ENCODE measurements around the gene HPSE2. TPM values are rescaled to one million over a fixed set of nuclear protein-coding genes. Genes with fewer than 3 reads are reported as not detected.
"Not testable (repeated sequence)": the region's sequence is repeated elsewhere in the genome, so short reads cannot be mapped to it uniquely, and the experiment has no call there.

The HPSE2 gene
- total RNA-seq, 1 donor from 2014 or later, result not detected

DNA sequence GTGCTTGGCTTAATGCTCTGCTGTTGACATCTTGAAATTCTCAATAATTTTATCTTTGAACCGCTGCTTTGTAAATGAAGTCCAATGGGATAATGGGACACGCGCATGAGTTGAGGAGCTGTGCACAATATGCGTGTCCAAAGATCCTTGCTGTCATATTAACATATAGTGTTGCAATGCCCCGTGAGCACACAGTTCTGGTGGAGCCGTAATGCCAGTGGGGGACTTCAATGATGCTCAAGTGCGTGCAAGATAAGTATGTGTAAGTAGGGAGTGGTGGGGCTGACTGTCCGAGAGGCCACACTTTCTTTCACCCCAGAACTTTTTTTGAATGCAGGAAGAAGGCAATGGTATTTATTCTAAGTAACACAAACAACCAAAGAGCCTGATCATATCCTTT lies 711.5 kb downstream of the HPSE2 start:
- no peak for DNase-seq (ENCODE audit: extremely low read depth, low read depth, low spot score)

DNA sequence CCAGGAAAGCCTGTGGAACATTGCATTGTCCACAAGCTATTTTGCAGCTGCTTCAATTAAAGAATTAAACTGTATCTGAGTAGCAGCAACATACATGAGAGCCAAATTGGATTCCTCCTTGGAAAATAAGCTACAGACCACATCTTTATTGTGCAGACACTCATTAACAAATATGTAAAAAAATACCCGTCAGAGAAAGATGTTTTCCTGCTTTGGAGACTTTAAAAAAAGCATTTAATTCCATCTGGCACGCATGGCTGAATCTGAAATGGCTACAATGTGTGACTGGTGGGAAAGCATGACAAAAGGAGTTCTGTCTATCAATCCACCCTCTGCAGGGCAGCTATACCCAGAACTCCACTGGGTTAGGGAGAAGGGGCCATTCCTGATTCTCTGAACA lies 715.8 kb downstream of the HPSE2 start:
- DNase-seq (ENCODE audit: extremely low read depth, low read depth, low spot score), result no peak

DNA sequence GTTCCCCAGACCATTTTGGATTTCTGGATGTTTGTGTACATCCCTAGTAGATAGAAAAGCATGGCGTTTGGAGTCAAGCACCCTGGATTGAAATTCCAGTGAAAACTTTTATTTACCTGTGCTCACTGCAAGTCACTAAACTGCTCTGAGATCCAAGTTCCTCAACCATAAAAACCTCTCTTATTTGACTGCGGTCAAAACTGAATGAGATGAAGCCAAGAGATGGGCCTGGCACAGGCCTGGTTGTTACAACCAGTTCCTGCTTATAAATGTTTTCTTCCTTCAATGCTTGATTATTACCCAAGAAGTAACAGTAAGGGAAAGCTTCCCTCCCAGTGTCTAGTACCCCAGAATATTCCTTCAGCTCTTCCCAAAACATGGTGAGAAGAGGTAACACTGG lies 718.0 kb downstream of the HPSE2 start:
- no peak for DNase-seq (ENCODE audit: extremely low read depth, low read depth, low spot score)

DNA sequence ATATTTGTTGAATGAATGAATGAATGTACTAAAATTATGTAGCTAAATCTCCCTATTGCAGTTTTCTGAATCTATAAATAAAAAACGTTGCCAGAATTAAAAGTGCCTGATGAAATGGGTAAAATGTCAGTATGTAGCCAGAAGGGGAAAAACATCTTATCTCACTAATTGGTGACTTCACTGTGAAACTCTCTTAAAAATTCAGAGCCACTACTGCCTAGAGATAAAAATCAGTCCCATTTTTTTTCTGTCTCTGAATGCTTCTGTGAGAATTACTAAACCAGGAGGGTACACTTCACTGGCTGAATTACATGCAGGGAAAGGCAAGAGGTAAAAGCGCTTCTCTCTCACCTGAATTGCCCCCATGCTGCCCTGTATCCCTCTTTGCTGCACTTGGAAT lies 719.3 kb downstream of the HPSE2 start:
- no peak for DNase-seq (ENCODE audit: extremely low read depth, low read depth, low spot score)

DNA sequence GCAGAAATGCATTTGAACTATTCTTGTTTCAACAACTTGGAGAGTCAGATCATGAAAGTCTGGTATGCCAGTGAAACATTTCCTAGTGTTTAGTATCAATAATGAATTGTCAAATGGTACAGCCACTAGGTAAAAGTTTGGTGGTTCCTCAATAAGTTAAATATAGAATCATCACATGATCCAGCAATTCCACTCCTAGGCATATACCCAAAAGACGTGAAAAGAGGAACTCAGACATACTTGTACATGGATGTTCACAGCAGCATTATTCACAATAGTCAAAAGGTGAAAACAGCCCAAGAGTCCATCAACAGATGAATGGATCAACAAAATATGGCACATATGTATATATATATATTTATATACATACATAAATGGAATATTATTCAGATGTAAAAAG lies 721.9 kb downstream of the HPSE2 start:
- DNase-seq (ENCODE audit: extremely low read depth, low read depth, low spot score), result no peak

DNA sequence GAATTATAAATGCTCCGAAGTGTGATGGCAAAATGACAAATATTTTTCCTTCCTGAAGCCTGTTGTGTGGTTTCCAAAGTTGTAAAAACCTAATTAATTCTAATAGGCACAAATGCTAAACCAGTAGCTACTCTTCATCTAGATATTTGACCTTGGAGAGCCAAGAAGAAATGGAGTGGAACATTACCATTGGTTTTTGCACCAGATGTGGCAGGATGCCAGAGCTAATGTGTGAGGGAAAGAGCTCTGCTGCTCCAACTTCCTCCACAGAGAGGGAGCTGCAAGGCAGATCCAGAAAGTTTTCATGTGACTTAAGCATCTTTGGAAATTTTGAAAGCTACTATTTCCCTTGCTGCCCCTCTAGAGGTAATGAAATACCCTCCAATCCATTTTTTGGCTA lies 723.8 kb downstream of the HPSE2 start:
- DNase-seq (ENCODE audit: extremely low read depth, low read depth, low spot score), result no peak

DNA sequence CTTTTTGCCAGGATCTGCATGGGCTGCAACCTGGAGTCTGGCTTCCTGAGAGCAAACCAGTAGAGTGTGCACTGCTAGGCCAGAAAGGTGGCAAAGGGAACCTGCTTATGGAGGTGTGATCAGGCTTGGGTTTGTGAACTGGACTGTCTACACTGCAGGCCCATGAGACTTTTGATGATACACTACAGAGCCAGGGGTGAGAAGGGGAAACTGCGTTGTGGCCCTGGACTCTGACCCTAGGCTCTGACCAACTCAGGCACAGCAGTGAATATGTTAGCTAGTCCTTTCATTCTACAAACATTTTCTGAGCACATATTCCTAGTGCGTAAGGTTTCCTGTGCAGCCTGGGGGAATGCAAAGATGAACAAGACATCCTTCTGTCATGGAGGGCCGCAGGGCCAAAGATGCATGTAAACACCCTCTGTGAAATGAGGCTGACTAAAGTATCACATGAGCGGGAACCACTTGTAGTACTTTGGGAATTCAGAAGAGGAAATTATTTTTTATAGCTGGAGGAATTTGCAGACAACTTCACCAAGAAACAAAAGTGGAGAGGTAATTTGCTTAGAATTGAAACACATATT lies 725.1 kb downstream of the HPSE2 start:
- DNase-seq (ENCODE audit: extremely low read depth, low read depth, low spot score), result no peak

DNA sequence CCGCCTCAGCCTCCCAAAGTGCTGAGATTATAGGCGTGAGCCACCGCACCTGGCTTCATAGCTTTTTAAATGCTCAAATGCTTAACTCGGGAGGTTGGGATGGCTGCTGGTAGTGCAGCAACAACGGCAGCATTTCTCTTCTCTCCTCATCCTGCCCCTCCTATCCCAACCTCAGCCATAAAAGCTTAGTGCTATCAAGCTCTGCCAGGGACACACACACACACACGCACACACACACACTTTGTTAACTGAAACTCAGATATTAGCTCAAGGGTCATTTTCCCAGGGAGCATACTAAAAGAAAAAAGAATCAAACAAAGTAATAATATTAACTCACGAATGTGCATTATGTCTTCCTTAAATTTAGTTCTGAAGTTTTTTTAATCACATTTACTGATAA lies 725.9 kb downstream of the HPSE2 start:
- DNase-seq (ENCODE audit: extremely low read depth, low read depth, low spot score), result no peak

DNA sequence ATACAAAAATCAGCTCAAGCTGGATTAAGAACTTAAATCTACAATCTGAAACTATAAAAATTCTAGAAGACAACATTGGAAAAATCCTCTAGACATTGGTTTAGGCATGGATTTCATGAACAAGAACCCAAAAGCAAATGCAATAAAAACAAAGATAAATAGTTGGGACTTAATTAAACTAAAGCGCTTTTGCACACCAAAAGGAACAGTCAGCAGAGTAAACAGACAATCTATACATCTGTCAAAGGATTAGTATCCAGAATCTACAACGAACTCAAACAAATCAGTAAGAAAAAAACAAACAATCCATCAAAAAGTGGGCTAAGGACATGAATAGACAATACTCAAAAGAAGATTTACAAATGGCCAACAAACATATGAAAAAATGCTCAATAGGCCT lies 733.1 kb downstream of the HPSE2 start:
- DNase-seq (ENCODE audit: extremely low read depth, low read depth, low spot score), result not testable (repeated sequence)

DNA sequence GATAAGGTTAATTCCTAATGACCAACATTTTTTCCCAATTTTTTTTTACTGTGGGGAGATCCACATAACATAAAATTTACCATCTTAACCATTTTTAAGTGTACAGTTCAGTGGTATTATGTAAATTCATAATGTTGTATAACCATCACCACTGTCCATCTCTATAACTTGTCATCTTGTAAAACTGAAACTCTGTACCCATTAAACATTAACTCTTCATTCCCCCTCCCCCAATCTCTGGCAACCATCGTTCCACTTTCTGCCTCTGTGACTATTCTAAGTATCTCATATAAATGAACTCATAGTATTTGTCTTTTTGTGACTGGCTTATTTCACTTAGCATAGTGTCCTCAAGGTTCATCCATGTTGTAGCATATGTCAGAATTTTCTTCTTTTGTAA lies 742.9 kb downstream of the HPSE2 start:
- no peak for DNase-seq (ENCODE audit: extremely low read depth, low read depth, low spot score)

DNA sequence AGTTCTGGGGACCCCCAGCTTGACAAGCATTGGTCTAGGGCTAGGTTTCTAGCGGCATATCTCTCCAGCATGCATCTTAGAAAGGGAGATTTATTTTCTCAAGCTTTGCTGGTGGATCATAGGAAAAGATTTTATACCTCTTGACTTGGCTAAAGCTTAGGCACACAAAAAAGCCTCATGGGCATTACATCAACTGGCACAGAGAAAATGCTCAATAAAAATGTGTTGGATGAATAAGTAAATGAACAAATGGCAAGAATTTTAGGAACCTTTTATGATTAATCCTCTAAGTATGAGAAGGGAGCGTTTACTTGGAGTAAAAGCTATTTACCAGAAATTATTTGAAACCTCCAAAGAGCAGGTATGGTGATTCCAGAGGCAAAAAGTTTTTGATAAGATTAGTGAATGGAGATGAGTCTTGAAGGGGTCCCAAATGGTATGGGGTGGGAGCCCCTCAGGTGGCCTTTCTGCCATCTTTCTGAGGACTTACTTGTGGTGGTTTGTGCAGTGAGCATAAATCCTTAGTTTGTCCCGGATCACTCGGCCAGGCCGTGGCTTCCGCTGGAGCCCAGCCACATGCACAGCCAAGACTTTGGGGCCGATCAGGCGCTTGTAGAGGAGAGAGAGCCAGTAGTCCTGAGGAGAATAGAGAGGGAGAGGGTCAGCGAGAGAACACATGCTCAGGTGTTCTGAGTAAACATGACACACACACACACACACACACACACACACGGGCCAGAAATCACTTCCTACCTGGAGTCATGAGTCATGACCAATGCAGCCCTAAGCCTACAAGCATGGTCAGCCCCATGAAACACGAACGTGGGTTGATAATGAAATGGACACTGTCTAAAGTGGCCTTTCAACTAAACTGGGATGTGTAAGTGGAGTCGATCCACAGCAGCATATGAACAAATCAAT lies 745.8 kb downstream of the HPSE2 start:
- DNase-seq (ENCODE audit: extremely low read depth, low read depth, low spot score), result no peak

DNA sequence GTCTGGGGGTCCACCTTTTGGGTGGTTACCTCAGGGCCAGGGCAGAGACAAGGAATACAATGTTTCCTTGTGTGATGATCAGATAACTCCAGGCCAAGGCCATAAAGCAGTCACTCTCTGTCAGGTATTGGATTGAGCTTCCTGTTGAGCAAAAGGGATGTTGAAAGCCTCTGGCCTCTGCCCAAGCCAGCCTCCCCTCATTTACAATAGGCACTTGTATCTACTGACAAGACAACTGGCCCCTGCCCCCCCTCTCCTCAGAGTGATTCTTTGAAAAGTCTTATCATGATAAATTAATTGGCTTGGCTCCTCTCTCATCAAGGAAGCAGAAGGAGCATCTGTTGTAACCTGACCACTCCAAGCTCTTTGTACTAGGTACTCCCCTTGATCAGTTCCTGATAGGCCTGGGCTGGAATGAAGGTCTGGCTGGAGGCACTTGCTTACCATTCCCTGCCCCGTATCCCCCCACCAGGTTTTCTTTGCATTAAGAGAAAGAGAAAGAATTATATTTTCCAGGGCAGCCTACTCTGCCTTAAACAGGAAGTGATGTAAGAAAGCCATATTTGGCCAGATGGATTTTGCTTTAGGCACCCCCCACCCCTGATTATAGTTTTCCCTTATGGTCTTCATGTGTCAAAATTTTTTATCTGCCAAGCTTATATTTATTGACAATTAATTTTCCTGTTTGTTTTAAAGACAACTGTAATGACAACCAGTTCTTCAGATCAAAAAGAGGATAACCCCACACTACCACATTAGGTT lies 746.8 kb downstream of the HPSE2 start:
- DNase-seq (ENCODE audit: extremely low read depth, low read depth, low spot score), result no peak

DNA sequence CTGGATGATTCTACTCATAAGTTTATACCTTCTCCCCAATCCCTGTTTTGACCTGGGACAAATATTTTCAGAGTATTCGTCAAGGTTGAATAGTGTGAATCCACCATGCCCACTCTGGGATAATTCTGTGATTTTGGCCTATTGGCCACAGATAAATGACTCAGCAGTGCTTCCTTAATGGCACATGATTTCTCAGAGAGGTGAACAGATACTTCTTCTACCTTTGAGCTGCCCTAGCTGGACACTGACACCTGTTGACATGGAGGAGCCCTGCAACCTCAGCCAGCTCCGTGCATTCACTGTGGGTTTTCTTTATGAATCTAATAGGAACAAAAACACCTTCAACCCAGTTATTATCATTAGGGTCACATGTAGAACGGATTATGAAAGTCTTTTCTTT lies 748.0 kb downstream of the HPSE2 start:
- DNase-seq (ENCODE audit: extremely low read depth, low read depth, low spot score), result no peak

DNA sequence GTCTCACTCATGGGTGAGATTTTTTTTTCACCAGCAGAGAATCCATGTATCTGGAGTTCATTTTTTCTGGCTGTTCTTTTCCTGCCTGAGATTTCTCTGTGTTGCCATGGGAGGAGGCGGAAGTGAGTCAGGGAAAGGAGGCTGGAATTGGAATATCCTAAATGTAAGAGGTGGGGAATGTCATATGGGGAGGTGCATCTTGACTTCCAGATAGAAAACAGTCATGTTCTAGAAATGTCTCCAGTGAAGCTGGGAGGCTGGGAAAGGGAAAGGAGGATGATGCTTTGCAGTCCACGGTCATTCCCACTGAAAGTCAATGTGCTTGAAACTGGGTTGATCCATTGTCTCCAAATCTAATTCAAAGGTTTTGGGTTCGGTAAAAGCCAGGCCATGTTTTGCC lies 749.2 kb downstream of the HPSE2 start:
- no peak for DNase-seq (ENCODE audit: extremely low read depth, low read depth, low spot score)

DNA sequence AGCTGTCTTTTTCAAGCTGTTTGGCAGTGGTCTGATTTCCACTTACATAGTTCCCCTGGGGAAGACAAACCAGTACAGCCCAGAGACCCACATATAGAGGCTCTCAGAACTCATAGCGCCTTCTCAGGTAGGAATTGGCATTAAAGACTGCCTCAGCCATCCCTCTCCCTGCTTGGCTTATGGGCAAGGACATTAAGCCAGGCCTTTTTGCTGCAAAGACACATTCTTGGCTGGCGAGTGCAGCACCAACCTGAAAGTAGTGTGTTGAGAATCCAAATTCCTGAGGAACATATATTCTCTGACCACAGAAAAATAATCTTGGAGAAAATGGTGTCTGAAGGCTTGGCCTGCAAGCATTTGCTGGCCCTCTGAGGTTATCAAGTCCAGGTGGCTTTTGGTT lies 749.7 kb downstream of the HPSE2 start:
- DNase-seq (ENCODE audit: extremely low read depth, low read depth, low spot score), result no peak

DNA sequence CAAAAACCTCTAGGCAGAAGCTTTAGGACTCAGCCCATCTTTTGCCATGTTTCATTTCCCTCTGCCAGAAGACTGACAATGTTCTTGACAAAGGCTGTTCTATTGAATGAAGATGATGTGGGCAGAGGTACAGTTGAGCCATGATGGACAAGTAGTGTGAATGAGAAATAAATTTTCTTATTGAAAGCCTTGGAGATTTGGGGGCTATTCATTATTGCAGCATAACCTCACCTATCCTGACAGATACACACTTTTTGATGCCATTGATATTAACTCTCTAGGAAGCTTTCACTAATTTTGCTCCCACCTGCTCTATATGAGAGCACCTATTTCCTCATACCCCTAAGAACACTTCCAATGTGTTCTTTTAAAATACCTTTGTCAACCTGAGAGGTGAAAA lies 752.0 kb downstream of the HPSE2 start:
- DNase-seq (ENCODE audit: extremely low read depth, low read depth, low spot score), result no peak

DNA sequence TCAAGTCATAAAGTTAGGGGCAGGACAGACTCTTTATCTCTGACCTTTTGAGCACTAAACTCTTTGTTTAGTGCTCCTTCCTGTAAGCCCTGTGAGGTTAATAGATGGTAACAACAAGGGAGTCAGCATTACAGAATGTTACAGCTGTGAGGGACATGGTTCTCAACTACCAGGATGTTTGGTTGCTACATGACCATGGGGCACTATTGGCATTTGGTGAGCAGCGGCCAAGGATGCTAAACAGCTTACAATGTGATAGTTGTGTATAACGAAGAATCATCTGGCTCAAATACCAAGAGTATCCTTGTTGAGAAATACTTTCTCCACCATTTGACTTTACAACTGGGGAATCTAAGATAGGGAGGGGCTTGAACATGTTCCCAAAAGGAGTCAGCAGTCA lies 753.6 kb downstream of the HPSE2 start:
- DNase-seq (ENCODE audit: extremely low read depth, low read depth, low spot score), result no peak

DNA sequence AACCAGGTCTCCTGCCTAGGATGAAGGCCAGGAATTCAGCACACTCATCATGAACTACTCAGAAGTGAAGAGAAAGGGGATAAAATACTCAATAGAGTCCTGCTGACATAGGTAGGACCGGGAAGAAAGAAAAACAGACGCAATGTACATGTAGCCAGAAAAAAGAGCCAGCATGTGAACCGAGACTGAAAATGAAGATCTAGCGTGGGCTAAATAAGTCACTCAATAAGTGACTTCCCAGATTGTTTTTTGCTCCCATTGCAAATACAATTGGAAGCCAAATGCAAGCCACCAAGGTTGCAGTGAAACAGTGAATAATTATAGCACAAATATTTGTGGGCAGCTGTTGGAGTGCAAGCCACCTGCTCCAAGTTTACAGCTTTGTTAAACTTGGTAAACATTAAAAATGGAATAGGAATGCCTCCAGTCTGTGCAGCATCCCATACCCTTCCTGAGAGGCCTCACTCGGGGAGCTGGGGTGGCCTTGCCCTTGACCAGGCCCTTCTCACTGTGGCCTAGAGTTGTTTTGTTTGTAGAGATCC lies 754.2 kb downstream of the HPSE2 start:
- DNase-seq (ENCODE audit: extremely low read depth, low read depth, low spot score), result no peak

DNA sequence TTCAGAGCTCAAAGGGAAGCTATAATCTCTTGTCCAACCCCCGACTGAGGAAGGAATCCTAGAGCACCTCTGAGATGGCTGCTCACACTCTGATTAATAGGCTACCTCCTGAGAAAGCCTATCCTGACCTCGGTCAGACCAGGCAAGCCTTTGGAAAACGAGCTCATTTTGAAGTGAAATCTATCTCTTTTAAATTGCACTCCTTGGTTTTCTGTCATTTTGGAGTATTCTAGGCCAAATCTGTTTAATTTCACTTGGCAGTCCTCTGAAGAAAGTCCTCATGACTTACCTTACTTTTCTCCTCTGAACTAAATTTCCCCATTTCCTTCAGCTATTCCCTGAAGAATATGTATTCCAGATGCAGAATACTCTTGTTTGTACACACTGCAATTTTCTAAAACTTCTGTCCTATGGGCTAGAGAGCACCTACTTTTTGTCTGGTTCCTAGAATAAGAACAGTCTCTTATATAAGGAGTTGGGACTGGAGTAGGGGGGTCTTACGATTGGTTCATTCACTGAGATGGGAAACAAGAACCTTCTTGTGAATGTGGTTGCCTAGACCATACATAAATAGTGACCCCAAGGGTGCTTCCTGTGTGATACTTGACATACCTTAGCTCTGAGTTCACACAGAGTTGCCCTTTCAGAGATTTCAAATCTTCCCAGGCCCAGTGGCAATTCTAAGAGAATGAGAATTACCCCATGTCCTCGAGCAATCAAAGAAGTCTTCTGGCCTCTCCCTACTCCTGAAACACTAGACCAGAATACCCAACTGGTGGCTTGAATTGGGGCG lies 757.0 kb downstream of the HPSE2 start:
- no peak for DNase-seq (ENCODE audit: extremely low read depth, low read depth, low spot score)

DNA sequence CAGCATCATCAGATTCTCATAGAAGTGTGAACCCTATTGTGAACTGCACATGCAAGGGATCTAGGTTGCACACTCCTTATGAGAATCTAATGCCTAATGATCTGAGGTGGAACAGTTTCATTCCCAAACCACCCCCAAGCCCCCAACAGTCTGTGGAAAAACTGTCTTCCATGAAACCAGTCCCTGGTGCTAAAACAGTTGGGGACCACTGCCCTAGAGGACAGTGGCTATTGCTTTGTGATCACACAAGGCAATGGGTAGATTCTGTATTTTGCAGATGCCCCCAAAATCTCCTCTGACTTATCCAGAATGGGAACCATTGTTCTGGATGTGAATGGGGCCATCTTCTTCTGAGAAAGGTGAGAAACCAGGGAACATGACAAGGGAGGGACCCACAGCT lies 757.8 kb downstream of the HPSE2 start:
- no peak for DNase-seq (ENCODE audit: extremely low read depth, low read depth, low spot score)

DNA sequence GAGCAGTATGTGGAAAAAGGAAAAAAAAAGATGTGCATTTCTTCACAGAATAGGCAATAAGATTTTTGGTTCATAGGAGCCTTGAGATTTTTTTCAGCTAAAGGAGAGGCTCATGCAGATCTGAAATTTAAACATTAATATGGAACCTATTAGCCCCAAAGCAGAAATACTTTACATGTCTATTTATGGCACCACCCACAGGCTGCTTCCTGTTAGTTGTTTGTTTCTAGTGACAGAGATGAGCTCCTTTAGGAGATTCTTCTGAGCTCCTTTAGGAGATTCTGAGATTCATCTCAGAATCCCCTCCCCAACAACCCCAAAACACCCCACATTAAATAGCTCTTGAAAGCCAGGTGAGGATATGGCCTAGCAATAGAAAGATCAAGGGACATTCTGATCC lies 761.0 kb downstream of the HPSE2 start:
- no peak for DNase-seq (ENCODE audit: extremely low read depth, low read depth, low spot score)

Data from glomerular endothelial cell (primary cell).